ENCODE measurements around the gene EXOC2. TPM values are rescaled to one million over a fixed set of nuclear protein-coding genes. Genes with fewer than 3 reads are reported as not detected.

Gene EXOC2
- total and polyA plus RNA-seq, 2 donors (not counting 3 experiments of a cell fraction or from before 2014, with no cell fraction given) = 18.2 to 30.8 TPM

DNA sequence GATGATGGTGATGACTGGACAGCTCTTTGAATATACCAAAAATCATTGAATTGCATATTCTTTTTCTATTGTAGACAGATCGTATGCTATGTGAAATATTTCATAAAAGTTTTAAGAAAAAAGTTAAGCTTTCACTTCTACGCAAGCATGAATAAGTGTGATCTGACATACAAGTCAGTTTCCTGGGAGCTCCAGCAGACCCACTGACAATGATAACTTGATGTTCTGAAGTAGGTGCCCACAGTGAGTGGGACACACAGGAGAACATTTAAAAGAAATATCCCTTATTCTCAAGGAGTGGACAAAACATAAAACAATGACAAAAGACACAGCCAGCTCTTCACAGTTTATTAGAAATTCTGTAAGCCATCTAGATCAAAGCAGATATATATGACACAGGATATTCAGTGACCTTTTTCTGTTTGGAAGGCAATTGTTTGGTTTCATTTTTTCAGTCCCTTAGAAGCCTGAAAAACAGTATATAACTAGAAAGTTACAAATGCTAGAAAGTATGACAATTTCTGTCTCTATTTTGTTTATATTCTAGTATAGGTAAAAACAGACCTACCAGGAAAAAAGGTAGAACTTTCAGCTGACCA is 200.0 kb downstream of the EXOC2 start:
- no peaks in the 10 kb centered on the region for H3K4me1 ChIP-seq (ENCODE audit: control insufficient read depth, extremely low read depth, insufficient read depth, low read length)
- no peak overlapping the region for H3K27ac ChIP-seq (ENCODE audit: insufficient read depth, low read depth, low read length)
- H3K4me3 ChIP-seq (replicated peaks in 1 of 3; ENCODE audit: insufficient read depth in 1 of 3, low read depth in 1 of 3, low read length in 3 of 3) = no peak overlapping the region
- H3K36me3 ChIP-seq (ENCODE audit: control insufficient read depth in 2 of 2, extremely low read depth in 1 of 2, insufficient read depth in 2 of 2, low read length in 2 of 2) = peaks cover 4 to 5% of the 10 kb centered on the region in 2 experiments
- no peaks in the 10 kb centered on the region for H3K9me3 ChIP-seq (replicated peaks; ENCODE audit: control insufficient read depth, insufficient read depth, low read length)
- intact Hi-C loops (cut with micrococcal nuclease) = no loop called here
- no peaks in the 10 kb centered on the region for H3K9me1 ChIP-seq (replicated peaks; ENCODE audit: control insufficient read depth, extremely low read depth, insufficient read depth, low read length)
- no peaks in the 10 kb centered on the region for H4K20me1 ChIP-seq (replicated peaks; ENCODE audit: control insufficient read depth, extremely low read depth, insufficient read depth, low read length)
- dilution Hi-C loops (cut with MboI; ENCODE audit: extremely low pct_ligation_motif_present, low sequenced_read_pairs) = no loop called here
- TF ChIP-seq MAX (IDR thresholded peaks at IDR 0.05; ENCODE audit: insufficient read depth, insufficient read length) (no peak), POLR2A (IDR thresholded peaks at IDR 0.05; ENCODE audit: low read depth, low read length) (no peak), GATA2 (IDR thresholded peaks at IDR 0.05; ENCODE audit: insufficient read depth, insufficient read length, low read depth, low read length) (no peak), POLR2AphosphoS5 (IDR thresholded peaks at IDR 0.05; ENCODE audit: insufficient read depth, low read depth, low read length) (no peak), JUN (IDR thresholded peaks at IDR 0.05; ENCODE audit: borderline replicate concordance, insufficient read depth, insufficient read length, low read depth) (no peak), EZH2 (IDR thresholded peaks at IDR 0.05; ENCODE audit: borderline replicate concordance, low read depth, low read length, severe bottlenecking) (no peak), FOS (IDR thresholded peaks at IDR 0.05; ENCODE audit: borderline replicate concordance, insufficient read depth, low read length) (no peak), MYC (IDR thresholded peaks at IDR 0.05; ENCODE audit: low read depth, low read length) (no peak), CTCF (IDR thresholded peaks at IDR 0.05; ENCODE audit: extremely low read depth in 1 of 2, insufficient read depth in 1 of 2, low read depth in 1 of 2, low read length in 2 of 2) (no peak)
- H2AFZ ChIP-seq (ENCODE audit: low read depth, low read length) = no peak overlapping the region
- FAIRE-seq (no peak), DNase-seq (ENCODE audit: low read depth, low spot score) (no peak)
- no peak overlapping the region for H3K4me2 ChIP-seq (ENCODE audit: insufficient read depth, low read length)
- H3K27me3 ChIP-seq (ENCODE audit: control insufficient read depth in 2 of 2, insufficient read depth in 2 of 2, low read length in 2 of 2) = no peaks in the 10 kb centered on the region
- CTCF ChIA-PET = interaction anchor here (1.1 kb wide), 1 partner anchor 14 kb away, joined by 3 read pairs; no protein-coding TSS in a partner anchor
- BruUV-seq (replicated peaks) = no TSS peak
- POLR2A ChIA-PET = no interaction called here
- no peak overlapping the region for H3K9ac ChIP-seq (replicated peaks; ENCODE audit: extremely low read depth, insufficient read depth, low read length)
- no peaks in the 10 kb centered on the region for H3K79me2 ChIP-seq (ENCODE audit: control insufficient read depth, insufficient read depth, low read length)
